HepG2 (cell line): Measurements from ENCODE around the gene LRRC27. TPM values are rescaled to one million over a fixed set of nuclear protein-coding genes. Genes with fewer than 3 reads are reported as not detected.
A peak's percentile ranks its signal among the peaks of the same experiment; 100 is the strongest.

ENCODE experiments used
- AFF4 ChIP-seq: sonication (generic); formaldehyde crosslinking; IDR thresholded peaks from 2 replicates; pipeline ENCODE4 v1.4.0; 2020; ENCODE audit warnings: missing genetic modification reagents
- ATF7 ChIP-seq, 2 experiments: fragments of 450-650 bp in 1 of 2; sonication (generic) in 1 of 2; formaldehyde crosslinking in 1 of 2; IDR thresholded peaks; 2 replicates each; pipeline versions ENCODE4 v1.4.0 to v1.6.1; 2016 to 2020; ENCODE audit warnings: antibody characterized with exemption in 1 of 2, mild to moderate bottlenecking in 1 of 2, missing genetic modification reagents in 1 of 2
- DBP ChIP-seq: sonication (generic); formaldehyde crosslinking; IDR thresholded peaks from 2 replicates; pipeline ENCODE4 v1.4.0; 2020; ENCODE audit warnings: missing genetic modification reagents; ENCODE audit errors: not compliant biosample characterization
- DRAP1 ChIP-seq: IDR thresholded peaks from 2 replicates; pipeline ENCODE4 v1.6.1; 2016; ENCODE audit warnings: missing genetic modification reagents, missing compliant biosample characterization
- GFI1 ChIP-seq: sonication (generic); formaldehyde crosslinking; IDR thresholded peaks from 2 replicates; pipeline ENCODE4 v1.5.0; 2020; ENCODE audit warnings: missing genetic modification reagents, mild to moderate bottlenecking, borderline replicate concordance
- MEF2D ChIP-seq: sonication (generic); formaldehyde crosslinking; IDR thresholded peaks from 2 replicates; pipeline ENCODE4 v1.5.1; 2020; ENCODE audit warnings: mild to moderate bottlenecking, missing genetic modification reagents
- MTA1 ChIP-seq: sonication (generic); formaldehyde crosslinking; IDR thresholded peaks from 2 replicates; pipeline ENCODE4 v1.4.0; 2020; ENCODE audit warnings: missing genetic modification reagents, mild to moderate bottlenecking, borderline replicate concordance
- RARG ChIP-seq: sonication (generic); formaldehyde crosslinking; IDR thresholded peaks from 2 replicates; pipeline ENCODE4 v1.4.0; 2020; ENCODE audit warnings: low read depth, mild to moderate bottlenecking, missing genetic modification reagents
- RBM39 ChIP-seq: fragments of 200-400 bp; formaldehyde crosslinking; IDR thresholded peaks from one replicate; pipeline ENCODE4 v1.6.1; 2018; ENCODE audit warnings: antibody characterized with exemption, mild to moderate bottlenecking, low read depth, low read length; ENCODE audit not compliant: poor library complexity, severe bottlenecking
- REL ChIP-seq: sonication (generic); formaldehyde crosslinking; conservative IDR thresholded peaks from 2 replicates; pipeline ENCODE4 v1.8.0; 2022; ENCODE audit warnings: mild to moderate bottlenecking, missing genetic modification reagents, moderate library complexity
- SAP130 ChIP-seq: IDR thresholded peaks from 2 replicates; pipeline ENCODE4 v1.6.1; 2016; ENCODE audit warnings: low read depth
- SMC3 ChIP-seq: IDR thresholded peaks from 2 replicates; pipeline ENCODE4 v1.6.1; 2011; ENCODE audit warnings: low read length, improper control_type of control experiment
- ZBTB42 ChIP-seq: sonication (generic); formaldehyde crosslinking; IDR thresholded peaks from 2 replicates; pipeline ENCODE4 v1.5.0; 2020; ENCODE audit warnings: mild to moderate bottlenecking, missing genetic modification reagents
- ZFP82 ChIP-seq: sonication (generic); formaldehyde crosslinking; IDR thresholded peaks from 2 replicates; pipeline ENCODE4 v1.5.1; 2020; ENCODE audit warnings: mild to moderate bottlenecking, missing genetic modification reagents, borderline replicate concordance
- ZFP91 ChIP-seq: sonication (generic); formaldehyde crosslinking; IDR thresholded peaks from 2 replicates; pipeline ENCODE4 v1.9.0; 2022; ENCODE audit warnings: missing genetic modification reagents, mild to moderate bottlenecking, borderline replicate concordance
- ZMAT3 ChIP-seq: sonication (generic); formaldehyde crosslinking; conservative IDR thresholded peaks from 2 replicates; pipeline ENCODE4 v1.7.0; 2021; ENCODE audit warnings: missing genetic modification reagents
- ZMYM2 ChIP-seq: sonication (generic); formaldehyde crosslinking; IDR thresholded peaks from 2 replicates; pipeline ENCODE4 v1.8.0; 2022; ENCODE audit warnings: mild to moderate bottlenecking, missing genetic modification reagents
- ZNF232 ChIP-seq: sonication (generic); formaldehyde crosslinking; IDR thresholded peaks from 2 replicates; pipeline ENCODE4 v1.4.0; 2020; ENCODE audit warnings: missing genetic modification reagents, borderline replicate concordance
- ZNF333 ChIP-seq: sonication (generic); formaldehyde crosslinking; IDR thresholded peaks from 2 replicates; pipeline ENCODE4 v1.4.0; 2020; ENCODE audit warnings: mild to moderate bottlenecking, missing genetic modification reagents, borderline replicate concordance
- ZNF567 ChIP-seq: sonication (generic); formaldehyde crosslinking; IDR thresholded peaks from 2 replicates; pipeline ENCODE4 v1.8.1; 2023; ENCODE audit warnings: mild to moderate bottlenecking, missing genetic modification reagents, borderline replicate concordance
- ZNF724P ChIP-seq: sonication (generic); formaldehyde crosslinking; IDR thresholded peaks from 2 replicates; pipeline ENCODE4 v1.8.0; 2022; ENCODE audit warnings: missing genetic modification reagents, borderline replicate concordance
- ZNF746 ChIP-seq: sonication (generic); formaldehyde crosslinking; IDR thresholded peaks from 2 replicates; pipeline ENCODE4 v1.8.0; 2022; ENCODE audit warnings: mild to moderate bottlenecking, missing genetic modification reagents
- ZSCAN29 ChIP-seq: sonication (generic); formaldehyde crosslinking; conservative IDR thresholded peaks from 2 replicates; pipeline ENCODE4 v1.4.0; 2020; ENCODE audit warnings: mild to moderate bottlenecking, missing genetic modification reagents
- polyA plus RNA-seq, 8 experiments: library from polyadenylated mRNA; depleted of rRNA in 3 of 8; stranded (reverse) in 7 of 8; unstranded in 1 of 8; fragments of >200 nt; fragmentation: Illumina TruSeq in 4 of 8; extraction: Trizol in 4 of 8; gene quantifications; 2 replicates each; pipeline versions ENCODE4 v1.2.1 to v1.2.3, GENCODE V29; 2011 to 2016; ENCODE audit warnings: low read depth in 4 of 8, missing spikeins in 1 of 8, mixed read lengths in 1 of 8; ENCODE audit not compliant: insufficient read depth in 1 of 8
- total RNA-seq, 5 experiments: library from RNA; depleted of rRNA; stranded (reverse); fragments of >200 nt; fragmentation: Illumina TruSeq; extraction: Trizol; gene quantifications; 2 replicates each; pipeline ENCODE4 v1.2.3, GENCODE V29; 2016; ENCODE audit warnings: low read depth in 1 of 5

LRRC27 gene
- total and polyA plus RNA-seq, 2 of the 13 experiments (the other 11 are each of a cell fraction or from before 2014, with no cell fraction given), result 4.2 to 4.6 TPM

- TF ChIP-seq ZFP91 (CRISPR knock-in tag), result 0 out of 2 replicates have a peak, but pooled peaks have one; percentile 38
- TF ChIP-seq MTA1 (CRISPR knock-in tag), result peak; percentile 25; the same call in 1 of the 2 replicates
- no peak for TF ChIP-seq SMC3
- peak; percentile 13 for TF ChIP-seq RBM39
- TF ChIP-seq ZNF746 (CRISPR knock-in tag), result no peak
- TF ChIP-seq ZBTB42 (CRISPR knock-in tag), result no peak
- TF ChIP-seq ZNF567 (CRISPR knock-in tag), result no peak
- TF ChIP-seq SAP130 (CRISPR knock-in tag), result peak; percentile 54
- no peak for TF ChIP-seq MEF2D (CRISPR knock-in tag)
- TF ChIP-seq REL (CRISPR knock-in tag), result no peak
- no peak for TF ChIP-seq AFF4 (CRISPR knock-in tag)
- TF ChIP-seq ZNF232 (CRISPR knock-in tag), result no peak
- TF ChIP-seq ZMAT3 (CRISPR knock-in tag), result no peak
- TF ChIP-seq ATF7 (IDR thresholded peaks at IDR 0.05), result no peak
- no peak for TF ChIP-seq ATF7 (CRISPR knock-in tag; IDR thresholded peaks at IDR 0.05)
- TF ChIP-seq ZFP82 (CRISPR knock-in tag), result 0 out of 2 replicates have a peak, but pooled peaks have one; percentile 36
- TF ChIP-seq DBP (CRISPR knock-in tag), result peak; percentile 28
- no peak; the same call in 1 of the 2 replicates for TF ChIP-seq GFI1
- no peak for TF ChIP-seq ZNF724P (CRISPR knock-in tag)
- no peak for TF ChIP-seq ZNF333
- no peak for TF ChIP-seq ZSCAN29 (CRISPR knock-in tag)
- TF ChIP-seq ZMYM2, result no peak
- no peak for TF ChIP-seq RARG
- TF ChIP-seq DRAP1 (CRISPR knock-in tag), result no peak
Measured at GRCh38 chr10:132307823-132308586, 24.0 kb upstream of the LRRC27 start, which contains the start of gene STK32C (continued).
